HG03175 (cell line): Measurements from ENCODE around the gene GMCL2.

ENCODE experiments used
- ATAC-seq: cut with Tn5 transposase; IDR thresholded peaks from one replicate; pipeline ENCODE4 v1.9.1; 2021; ENCODE audit warnings: mild to moderate bottlenecking, moderate library complexity; ENCODE audit not compliant: unreplicated experiment

GMCL2 gene

DNA sequence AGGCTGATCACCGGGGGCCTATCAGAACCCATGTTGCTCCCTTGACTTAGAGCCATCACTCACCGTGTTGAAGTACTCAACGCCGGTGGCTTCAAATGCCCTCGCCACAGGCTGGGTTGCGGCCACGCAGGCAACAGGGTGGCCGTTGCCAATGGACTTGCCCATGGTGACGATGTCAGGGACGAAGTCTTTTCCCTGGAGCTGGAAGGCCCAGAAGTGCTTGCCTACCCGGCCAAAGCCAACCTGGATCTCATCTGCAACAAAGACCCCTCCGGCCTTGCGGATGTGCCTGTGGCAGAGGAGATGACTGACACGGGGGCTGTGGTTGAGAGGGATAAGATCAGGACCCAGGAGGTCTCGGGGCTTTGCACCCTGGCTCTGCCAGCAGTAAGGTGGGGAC is 35.1 kb upstream of the GMCL2 start:
- ATAC-seq, result no peak

DNA sequence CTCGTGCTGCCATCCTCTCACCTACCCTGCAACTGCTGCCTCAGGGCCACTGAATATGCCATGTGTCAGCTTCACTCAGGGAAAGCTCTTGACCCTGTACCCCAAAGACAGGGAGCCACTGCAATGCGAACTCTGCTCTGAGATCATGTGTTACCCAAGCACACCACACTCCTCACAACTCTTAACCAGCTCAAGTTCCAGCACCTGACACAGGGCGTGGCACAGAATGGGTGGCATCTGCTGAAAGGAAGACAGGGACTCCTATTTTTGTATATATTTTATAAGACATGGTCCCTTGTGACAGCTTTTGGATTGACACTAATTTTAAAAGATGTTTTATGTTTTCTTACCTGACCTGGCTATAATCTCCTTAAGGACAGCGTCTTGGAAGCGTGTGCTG is 34.7 kb upstream of the GMCL2 start:
- no peak for ATAC-seq

DNA sequence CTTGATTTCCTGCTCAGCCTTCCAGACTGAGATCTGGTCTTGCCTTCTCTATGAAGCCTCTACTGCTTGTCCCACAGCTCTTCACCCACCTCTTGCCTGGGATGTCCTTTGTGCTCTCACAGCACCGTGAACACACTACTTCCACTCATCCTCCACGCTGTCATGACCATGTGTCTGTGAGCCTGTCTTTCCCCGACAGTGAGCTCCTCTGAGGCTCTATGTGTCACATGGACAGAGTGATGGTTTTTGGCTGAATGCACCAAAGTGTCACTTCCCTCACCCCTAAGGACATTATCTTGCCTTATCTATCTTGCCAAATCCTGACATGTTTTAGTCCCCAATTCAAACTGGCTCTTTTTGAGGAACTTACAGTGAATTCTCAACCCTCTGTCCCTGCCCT is 34.1 kb upstream of the GMCL2 start:
- ATAC-seq, result no peak

DNA sequence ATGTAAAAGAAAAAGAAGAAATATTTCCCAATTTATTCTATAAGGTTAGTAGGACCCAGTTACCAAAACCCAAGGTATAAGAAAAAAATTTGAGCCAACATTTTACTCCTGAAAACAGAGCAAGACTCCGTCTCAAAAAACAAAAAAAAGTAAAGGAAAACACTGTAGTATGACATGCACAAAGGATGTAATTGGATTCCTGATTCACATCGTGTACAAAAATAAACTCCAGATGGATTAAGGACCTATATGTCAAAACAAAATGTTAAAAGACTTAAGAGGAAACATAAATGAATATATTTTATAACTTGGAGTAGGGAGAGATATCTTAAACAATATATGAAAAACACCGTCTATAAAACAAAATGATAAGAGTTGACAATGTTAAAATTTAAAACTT is 31.7 kb upstream of the GMCL2 start:
- no peak for ATAC-seq

DNA sequence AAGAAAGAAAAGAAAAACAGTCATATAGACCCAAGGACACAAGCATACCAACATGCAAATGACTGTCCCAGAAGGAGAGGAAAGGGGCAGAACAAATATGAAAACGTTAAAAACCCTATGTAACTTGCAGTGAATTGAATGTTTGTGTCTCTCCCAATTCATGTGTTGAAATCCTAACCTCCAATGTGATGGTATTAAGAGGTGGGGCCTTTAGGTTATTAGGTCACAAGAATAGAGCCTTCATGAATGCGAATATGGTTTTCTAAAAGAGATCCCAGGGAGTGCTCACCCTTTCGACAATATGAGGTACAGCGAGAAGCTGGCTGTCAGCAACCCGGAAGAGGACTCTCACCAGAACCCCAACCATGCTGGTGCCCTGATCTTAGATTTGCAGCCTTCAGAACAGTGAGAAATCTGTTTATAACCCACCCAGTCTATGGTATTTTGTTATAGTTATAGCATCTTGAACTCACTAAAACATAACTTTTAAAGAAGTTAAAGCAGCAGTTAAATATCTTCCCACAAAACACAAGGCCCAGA is 31.1 kb upstream of the GMCL2 start:
- ATAC-seq, result no peak

DNA sequence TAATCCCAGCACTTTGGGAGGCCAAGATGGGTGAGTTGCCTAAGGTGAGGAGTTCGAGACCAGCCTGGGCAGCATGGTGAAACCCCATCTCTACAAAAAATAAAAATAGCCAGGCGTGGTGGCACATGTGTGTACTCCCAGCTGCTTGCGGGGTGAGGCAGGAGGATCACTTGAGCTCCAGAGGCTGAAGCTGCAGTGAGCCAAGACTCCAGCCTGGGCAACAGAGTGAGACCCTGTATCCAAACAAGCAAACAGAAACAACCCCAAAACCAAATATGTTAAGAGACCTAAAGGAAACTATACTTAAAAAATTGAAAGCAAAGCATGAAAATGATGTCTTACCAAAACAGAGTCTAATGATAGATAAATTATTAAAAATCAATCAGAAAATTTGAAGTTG is 29.6 kb upstream of the GMCL2 start:
- no peak for ATAC-seq

DNA sequence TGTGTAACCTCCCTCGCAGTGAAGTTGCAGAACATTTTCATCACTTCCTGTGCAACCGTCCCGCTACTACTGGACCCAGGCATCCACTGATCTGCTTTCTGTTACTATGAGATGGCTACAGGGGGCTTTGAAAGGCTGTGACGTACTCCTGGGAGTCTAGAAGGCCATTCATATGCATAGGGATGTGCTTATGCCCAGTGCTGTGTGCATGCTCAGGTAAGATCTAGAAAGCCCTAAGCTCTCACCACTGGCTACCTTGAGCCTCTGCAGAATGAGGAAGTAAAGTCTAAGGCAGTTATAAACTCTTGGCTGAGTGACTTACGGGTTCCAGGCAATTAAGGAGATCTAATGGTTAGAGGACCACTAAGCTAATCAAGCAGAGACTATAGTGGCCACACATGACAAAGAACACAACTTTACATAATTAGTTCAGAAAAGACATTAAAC is 28.9 kb upstream of the GMCL2 start:
- no peak for ATAC-seq

DNA sequence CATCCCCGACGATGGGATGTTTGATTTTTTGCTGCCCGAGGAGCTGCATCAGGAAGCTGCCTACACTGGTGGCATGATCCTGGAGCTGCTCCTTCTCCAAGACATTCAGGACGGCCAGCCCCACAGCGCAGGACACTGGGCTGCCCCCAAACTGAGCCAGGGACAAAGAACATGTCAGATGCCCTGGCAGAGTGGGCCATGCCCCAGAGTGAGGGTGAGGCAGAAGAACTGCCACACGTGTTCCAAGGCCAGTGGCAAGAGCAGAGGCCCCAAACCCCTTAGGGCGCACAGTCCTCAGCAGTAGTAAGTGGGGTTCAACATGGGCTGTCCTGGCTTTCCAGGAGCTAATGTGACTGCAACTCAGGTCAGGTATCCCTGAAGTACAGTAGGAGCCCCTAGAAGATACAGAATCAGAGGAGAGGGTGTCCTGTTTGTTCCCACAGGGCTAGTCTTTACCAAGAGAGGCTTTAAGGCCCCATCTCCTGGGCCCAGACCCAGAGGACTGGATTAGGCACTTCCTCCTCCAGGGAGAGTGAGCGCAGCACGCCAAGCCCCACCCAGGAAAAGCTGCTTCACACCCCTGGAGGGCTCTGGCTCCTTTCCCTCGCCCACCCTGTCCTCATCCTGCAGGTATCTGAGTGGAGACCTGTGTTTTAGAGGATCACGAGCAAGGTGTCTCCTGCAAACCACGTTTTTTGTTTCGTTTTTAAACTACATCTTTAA is 28.3 kb upstream of the GMCL2 start:
- ATAC-seq, result no peak

DNA sequence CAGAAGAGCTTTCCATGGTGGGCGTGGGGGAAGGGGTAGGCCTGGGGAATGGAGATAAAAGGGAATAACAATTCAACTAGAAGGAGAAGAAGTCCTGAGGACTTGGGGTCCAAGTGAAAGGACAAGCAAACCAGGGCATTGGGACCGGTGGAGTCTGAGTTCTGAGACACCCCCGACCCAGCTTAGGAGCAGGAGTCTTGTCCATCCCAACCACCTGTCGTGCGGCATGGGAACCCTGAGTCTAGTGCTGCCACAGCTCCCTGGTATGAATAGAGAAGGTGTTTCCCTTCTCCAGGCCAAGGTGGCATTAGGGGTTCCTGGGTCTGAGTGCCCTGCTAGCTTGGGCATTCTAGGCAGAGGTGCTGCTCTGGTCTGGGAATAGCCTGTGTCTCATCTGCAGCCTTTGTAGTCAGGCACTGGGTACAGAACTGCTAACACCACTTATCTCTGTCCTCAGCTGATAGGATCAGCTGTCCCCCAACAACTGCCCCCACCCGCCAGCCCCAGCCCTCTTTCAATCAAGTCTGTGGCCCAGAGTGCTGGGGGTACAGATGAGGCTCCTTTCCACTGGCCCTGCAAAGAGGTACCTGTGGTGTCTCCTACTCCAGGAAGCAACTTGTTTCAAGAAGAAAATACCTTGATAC is 27.1 kb upstream of the GMCL2 start:
- no peak for ATAC-seq

DNA sequence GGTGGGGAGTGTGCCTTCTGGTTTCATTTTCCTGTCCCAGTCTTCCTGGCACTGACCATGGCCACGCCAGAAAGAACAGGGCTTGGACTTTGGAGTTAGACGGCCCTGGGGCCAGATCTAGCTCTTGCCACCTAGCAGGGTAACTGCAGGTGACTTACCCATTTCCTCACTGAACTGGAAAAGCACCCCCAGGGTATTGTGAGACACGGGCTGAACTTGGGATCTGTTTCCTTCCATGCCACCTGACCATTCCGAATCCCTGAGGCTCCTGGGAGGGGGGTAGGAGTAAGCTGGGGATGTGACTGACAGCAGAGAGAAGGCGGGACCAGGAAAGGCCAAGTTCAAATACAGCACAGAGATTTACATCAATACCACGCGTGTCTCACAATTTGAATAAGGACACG is 26.6 kb upstream of the GMCL2 start:
- ATAC-seq, result no peak

DNA sequence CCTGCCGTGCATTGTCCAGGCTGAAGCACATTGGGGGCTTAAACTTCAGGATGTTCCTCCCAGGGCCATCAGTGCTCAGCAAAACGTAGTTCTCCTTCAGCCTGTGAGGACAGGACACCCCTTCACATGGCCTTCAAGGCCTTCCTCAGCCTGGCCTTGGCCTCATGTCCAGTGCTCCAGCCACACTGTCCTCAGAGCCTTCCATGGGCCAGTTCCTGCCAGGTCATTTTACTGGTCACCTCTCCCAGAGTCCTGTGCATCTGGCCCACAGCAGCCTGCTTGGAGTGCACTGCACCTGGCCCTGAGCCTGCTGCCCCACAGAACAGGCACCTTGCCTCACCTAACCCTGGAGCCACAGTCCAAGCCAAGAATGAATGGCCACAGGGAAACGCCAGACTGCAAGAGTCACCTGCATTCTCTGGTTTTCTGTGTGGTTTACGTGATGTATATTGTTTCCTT is 25.9 kb upstream of the GMCL2 start:
- ATAC-seq, result no peak

DNA sequence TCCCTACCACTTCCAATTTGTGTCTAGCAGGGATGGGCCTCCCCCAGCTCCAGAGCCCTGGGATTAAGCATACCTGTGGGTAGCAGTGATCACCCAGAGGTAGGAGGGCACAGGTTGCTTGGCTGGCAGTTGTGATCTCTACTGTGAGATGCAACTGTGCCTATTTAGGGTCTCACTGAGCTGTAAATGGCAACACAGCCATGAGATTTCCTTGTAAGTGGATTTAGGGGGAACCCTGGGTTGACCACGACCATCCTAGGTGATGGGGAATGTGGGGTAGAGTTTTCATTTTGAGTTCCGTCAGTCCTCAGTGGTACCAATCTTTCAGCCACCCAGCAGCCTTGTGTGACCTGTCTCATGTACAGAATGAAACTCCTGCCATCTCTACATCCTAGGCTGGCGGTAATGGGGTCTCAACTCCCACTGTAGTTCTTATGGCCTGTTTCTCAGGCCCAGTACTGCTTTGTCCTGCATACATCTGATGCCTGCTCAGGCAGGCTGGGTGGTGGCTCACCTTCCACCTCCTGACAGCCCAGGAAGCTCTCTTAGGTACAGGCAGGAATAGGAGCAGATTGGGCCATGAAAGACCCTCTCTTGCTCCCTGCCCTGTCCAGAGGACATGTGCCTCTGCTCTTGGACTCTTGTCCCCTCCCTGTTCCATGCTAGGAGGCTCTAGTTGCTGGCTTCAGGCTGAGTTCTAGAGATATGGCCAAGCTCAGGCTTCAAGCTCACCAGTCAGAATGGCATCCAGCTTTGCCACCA is 25.3 kb upstream of the GMCL2 start:
- ATAC-seq, result no peak

DNA sequence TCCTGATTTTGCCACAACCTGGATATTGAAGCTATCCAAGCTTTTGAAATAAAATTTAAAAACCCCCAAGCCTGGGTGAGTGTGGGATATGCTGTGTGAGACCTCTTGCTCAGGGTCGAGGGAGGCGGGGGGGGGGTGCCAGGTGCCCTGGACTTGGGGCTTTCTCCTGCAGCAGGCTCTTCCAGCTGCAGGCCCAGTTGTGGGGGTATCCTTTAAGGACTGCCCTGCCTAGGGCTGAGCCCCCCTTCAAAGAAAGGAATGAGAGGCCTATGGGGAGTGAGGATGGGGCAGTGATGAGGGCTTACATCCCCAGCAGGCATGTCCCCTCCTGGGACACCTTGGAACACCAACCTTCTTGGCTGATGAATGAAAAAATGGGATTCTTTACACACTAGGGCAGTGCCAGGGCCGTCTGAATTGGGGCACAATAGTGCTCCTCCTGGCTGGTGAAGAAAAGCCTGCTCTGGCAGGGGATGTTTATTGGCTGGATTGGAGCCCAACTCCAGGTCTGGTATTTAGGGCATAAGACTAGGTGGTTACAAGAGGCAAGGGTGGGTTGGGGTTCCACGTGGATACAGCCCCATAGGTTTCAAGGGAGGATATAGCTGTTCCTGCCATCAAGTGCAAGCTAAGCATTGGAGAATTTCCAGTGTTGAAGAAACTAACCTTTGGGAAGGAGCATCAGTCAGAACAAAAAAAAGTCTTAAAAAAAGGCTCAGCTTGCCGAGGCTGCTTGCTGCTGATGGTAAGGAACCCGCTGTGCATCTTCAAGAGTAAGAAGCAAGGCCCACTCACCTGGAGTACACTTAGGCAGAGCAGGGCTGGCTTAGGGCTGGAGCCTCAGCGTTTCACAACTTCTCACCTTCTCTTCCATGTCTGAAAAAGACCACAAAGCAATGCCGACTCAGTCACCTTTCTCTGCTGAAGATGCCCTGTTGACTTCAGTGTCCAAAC is 24.2 kb upstream of the GMCL2 start:
- ATAC-seq, result no peak

DNA sequence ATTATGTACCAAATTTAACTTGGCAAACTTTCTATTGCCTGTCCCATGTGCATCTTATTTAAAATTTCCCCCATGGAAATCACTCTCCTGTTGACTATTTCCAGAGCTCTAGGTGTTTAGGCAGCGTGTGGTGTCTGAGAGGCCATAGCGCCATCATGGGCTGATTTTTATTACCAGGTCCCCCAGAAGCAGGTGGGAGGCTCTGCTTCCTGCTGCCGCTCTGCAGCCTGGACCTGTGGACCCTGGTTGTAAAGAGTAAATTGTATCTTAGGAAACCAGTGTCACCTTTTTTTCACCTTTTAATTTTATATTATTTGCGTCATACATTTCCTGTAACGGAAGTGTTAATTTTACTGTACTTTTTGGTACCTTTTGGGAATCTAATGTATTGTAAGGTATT is 23.5 kb upstream of the GMCL2 start:
- no peak for ATAC-seq

DNA sequence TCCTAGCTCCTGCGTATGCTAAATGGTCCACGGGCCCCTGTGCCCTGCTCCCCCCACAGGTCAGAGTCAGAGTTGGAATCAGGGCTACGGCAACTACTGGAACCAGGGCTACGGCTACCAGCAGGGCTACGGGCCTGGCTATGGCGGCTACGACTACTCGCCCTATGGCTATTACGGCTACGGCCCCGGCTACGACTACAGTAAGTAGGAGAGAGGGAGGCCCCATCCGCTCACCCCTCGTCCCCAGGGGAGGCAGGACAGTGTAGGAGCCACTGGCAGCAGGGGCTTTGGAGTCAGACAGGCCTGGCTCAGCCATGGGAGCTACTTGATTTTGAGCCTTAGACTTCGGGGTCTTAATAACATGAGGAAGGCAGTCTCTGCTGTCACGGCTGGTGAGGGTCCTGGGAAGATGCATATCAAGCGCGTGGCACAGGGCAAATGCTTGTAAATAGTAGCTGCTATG is 22.9 kb upstream of the GMCL2 start:
- ATAC-seq, result no peak

DNA sequence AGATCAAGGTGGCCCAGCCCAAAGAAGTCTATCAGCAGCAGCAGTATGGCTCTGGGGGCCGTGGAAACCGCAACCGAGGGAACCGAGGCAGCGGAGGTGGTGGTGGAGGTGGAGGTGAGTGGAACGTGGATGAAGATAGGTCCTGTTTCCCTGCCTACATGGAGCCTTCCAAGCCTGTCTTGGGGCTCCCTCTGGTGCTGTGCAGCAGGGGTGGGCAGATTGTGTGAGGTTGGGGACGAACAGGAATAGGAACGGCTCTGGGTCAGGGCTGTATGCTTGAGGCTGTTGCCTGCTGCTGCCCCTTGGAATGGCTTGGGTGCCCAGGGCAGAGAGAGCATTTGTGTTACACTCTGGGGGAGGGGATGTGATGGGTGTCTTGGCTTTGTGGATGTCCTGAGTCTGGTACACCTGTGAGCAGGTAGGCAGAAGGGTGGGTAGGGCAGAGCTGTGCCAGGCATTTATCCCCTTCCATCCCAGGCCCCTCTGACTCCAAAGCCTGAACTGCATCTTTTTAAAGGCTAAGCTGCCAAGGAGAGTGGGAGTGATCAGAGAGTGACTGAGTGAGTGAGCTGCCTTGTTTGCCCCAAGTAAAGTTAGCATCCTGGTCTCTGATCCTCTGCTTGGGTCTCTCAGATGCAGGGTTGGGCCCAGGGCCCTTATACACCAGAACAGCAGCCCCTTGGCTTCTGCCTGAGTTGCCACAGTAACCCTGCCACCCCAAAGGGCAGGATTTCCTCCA is 22.3 kb upstream of the GMCL2 start:
- ATAC-seq, result no peak

DNA sequence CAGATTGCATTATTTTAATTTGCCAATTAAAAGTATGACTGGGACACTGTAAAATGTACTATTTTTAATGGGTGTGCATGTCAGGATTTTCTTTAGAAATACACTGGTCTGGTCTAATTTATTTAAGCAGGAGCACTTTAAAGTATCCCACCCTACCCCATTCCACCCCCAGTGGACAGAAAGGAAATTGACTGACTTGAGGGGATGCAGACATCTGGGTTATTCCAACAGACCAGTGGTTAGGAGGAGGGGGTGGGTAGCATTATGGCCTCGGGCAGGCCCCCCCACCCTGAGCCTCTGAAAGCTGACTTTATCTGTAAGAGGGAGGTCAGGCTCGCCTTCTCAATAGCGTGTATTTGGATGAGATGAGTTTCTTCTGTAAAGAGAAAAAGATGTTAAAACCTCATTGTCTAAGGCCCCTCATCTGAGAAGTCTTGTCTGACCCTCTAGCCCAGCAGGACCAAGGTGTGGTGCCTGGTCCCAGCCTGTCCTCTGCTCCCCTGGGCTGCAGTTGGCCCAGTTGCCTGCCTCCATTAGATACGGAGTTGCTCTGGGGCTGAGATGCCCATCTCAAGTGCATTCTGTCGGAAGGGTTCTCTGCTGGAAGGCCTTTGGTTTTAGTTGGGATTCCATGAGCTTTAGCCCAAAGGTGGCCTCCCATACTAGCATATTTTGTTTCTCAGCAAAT is 21.5 kb upstream of the GMCL2 start:
- ATAC-seq, result no peak

DNA sequence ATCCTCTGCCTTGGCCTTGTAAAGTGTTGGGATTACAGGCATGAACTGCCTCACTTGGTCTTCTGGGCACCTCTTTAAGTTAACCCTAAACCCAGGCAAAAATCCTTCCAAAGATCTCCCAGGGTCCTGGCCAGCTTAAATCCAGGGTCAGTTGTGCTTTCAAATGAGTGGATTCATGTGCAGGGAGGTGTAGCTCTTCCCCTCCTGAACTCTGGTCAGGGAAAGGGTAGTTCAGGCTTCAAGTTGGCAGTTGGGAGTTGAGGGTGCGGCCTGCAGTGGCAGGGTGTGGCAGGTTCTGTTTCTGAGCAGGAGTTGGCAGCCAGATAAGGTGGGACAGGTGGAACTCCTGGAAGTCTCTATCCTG is 20.7 kb upstream of the GMCL2 start:
- no peak for ATAC-seq

DNA sequence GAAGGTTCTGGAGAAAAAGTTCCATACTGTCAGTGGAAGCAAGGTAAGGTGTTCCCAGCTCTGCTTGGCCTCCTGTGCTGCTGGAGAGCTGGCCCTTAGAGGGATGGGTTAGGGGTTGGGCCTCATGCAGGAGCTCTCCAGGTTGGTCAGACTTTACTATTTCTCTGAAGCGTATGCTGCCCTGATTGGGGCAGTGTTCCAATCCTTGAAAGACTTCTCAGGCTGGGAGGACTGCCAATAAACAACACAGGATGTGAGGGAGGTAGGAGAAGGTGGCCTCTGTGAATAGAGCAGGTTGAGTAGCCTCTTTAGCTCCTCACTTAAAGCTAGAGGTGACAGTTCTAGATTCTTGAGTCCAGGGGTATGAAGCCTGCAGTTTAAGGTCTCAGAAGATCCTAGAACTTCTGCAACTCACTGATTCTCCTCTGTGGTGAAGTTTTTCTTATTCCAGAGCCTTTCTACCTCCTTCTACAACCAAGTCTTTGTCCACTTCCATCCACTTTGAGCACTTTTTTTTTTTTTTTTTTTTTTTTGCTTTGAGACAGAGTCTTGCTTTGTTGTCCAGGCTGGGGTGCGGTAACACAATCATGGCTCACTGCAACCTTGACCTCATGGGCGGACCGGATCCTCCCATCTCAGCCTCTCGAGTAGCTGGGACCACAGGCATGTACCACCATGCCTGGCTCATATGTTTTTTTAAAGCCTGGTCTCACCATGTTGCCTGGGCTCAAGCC is 20.2 kb upstream of the GMCL2 start:
- ATAC-seq, result no peak
